ENCODE data around the gene ZNF285. TPM values are rescaled to one million over a fixed set of nuclear protein-coding genes. Genes with fewer than 3 reads are reported as not detected.

ZNF285 gene
- total RNA-seq, 1 experiment from 2014 or later, result not detected

GRCh38 chr19:44356383-44357111 lies 44.9 kb downstream of the ZNF285 start, which contains the start of gene ZNF112:
Gene ZNF112 (minus strand): TSS chr19:44356680. CDS start chr19:44340539, 16,141 bp downstream.
- intact Hi-C loops (cut with micrococcal nuclease), result loop anchor here (1.0 to 10.0 kb wide), 2 partner anchors 51 to 262 kb away; partner anchors contain the start of genes ZNF224 and ZNF235
- RAD21 ChIA-PET (ENCODE audit: low non-redundant PET in 1 of 2, low total read pairs in 2 of 2, uncharacterized antibody in 2 of 2, unreplicated experiment in 2 of 2), result no interaction called here
- H3K9me3 ChIP-seq (ENCODE audit: control insufficient read depth in 1 of 2, insufficient read depth in 1 of 2, low read depth in 1 of 2, low read length in 2 of 2), result no peaks in the 10 kb centered on the region

More at GRCh38 chr19:44356383-44357111, 44.9 kb downstream of the ZNF285 start, which contains the start of gene ZNF112:
- H4K20me1 ChIP-seq (ENCODE audit: insufficient read depth), result no peaks in the 10 kb centered on the region
- H3K9ac ChIP-seq (ENCODE audit: low read length), result peak within 1 kb of the TSS; percentile 60
- no peak within 1 kb of the TSS for H3K27ac ChIP-seq (ENCODE audit: low read depth, low read length)
- no peaks in the 10 kb centered on the region for H3K36me3 ChIP-seq (ENCODE audit: control insufficient read depth in 1 of 2, insufficient read depth in 2 of 2, low read length in 2 of 2)
- peaks cover 0 to 3% of the 10 kb centered on the region in 2 experiments; a peak in 2 of 4 replicates for H3K4me1 ChIP-seq (ENCODE audit: control insufficient read depth in 1 of 2, insufficient read depth in 2 of 2, low read length in 2 of 2)
- ChIA-PET POLR2A (no interaction called here), CTCF (no interaction called here)
- H3K4me2 ChIP-seq (ENCODE audit: low read length), result peak within 1 kb of the TSS; percentile 83
- TF ChIP-seq SIN3A (IDR thresholded peaks at IDR 0.05; ENCODE audit: low read depth) (no peak), ZBTB33 (IDR thresholded peaks at IDR 0.05; ENCODE audit: extremely low read depth, insufficient replicate concordance, low read length) (no peak), EGR1 (IDR thresholded peaks at IDR 0.05; ENCODE audit: low read depth) (no peak), POLR2A (IDR thresholded peaks at IDR 0.05; ENCODE audit: borderline replicate concordance, extremely low read depth, insufficient read depth, insufficient read length) (peak; percentile 46), ZFX (IDR thresholded peaks at IDR 0.05) (peak; percentile 82), POLR2AphosphoS5 (IDR thresholded peaks at IDR 0.05; ENCODE audit: low read depth, low read length) (peak; percentile 82), ATF3 (IDR thresholded peaks at IDR 0.05) (no peak), ELF1 (IDR thresholded peaks at IDR 0.05; ENCODE audit: borderline replicate concordance, low read depth) (peak; percentile 82)
- no peaks in the 10 kb centered on the region for H3K27me3 ChIP-seq (ENCODE audit: insufficient read depth, low read length)
- ATAC-seq (peak; percentile 100), DNase-seq (ENCODE audit: low read depth, low spot score) (peak; percentile 90)
- no TSS peak for BruUV-seq (replicated peaks)
- peak within 1 kb of the TSS; percentile 70 to 80 for H3K4me3 ChIP-seq (replicated peaks in 1 of 2; ENCODE audit: low read depth in 1 of 2, low read length in 2 of 2)
- H3K79me2 ChIP-seq (ENCODE audit: insufficient read depth, low read length), result no peaks in the 10 kb centered on the region
- no peaks in the 10 kb centered on the region for H3K9me2 ChIP-seq (ENCODE audit: insufficient read depth)
- H2AFZ ChIP-seq (ENCODE audit: low read depth, low read length, poor library complexity, severe bottlenecking), result peak within 1 kb of the TSS; percentile 95
